Measurements from ENCODE around the gene CCDC138. TPM values are rescaled to one million over a fixed set of nuclear protein-coding genes. Genes with fewer than 3 reads are reported as not detected.

CCDC138 gene
- total RNA-seq, 2 donors from 2014 or later: 2.9 to 8.0 TPM

DNA sequence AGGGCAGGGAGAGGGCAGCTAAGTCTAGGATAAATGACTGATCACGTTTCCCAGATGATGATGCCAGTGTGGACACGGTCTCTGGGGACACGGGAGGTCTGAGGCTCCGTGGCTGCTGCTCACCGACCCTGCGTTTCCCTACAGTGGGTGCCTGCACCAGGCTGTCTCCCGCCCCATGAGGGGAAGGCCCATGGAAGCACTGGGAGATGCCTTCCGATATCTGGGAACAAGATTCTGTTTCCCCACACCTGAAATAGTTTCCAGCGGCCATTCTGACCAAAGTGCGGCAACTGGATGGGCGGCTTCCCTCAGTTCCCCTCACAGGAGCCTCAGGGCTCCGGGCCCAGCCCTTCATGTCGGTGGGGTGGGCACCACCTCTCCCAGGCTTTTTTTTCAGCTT is 119.3 kb downstream of the CCDC138 start:
- Histone ChIP-seq H3K27me3 (no peaks in the 10 kb centered on the region), H3K27ac (no peak overlapping the region), H3K9ac (ENCODE audit: low read depth in 2 of 2, low read length in 2 of 2) (no peak overlapping the region), H3K36me3 (no peaks in the 10 kb centered on the region), H3K4me3 (no peak overlapping the region), H3K9me3 (no peaks in the 10 kb centered on the region), H3K4me1 (no peaks in the 10 kb centered on the region)
- intact Hi-C loops (cut with DNase I): no loop called here
- TF ChIP-seq, protein P1, sequence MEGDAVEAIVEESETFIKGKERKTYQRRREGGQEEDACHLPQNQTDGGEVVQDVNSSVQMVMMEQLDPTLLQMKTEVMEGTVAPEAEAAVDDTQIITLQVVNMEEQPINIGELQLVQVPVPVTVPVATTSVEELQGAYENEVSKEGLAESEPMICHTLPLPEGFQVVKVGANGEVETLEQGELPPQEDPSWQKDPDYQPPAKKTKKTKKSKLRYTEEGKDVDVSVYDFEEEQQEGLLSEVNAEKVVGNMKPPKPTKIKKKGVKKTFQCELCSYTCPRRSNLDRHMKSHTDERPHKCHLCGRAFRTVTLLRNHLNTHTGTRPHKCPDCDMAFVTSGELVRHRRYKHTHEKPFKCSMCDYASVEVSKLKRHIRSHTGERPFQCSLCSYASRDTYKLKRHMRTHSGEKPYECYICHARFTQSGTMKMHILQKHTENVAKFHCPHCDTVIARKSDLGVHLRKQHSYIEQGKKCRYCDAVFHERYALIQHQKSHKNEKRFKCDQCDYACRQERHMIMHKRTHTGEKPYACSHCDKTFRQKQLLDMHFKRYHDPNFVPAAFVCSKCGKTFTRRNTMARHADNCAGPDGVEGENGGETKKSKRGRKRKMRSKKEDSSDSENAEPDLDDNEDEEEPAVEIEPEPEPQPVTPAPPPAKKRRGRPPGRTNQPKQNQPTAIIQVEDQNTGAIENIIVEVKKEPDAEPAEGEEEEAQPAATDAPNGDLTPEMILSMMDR (IDR thresholded peaks at IDR 0.05): no peak
- DNase-seq: peak; percentile 15

DNA sequence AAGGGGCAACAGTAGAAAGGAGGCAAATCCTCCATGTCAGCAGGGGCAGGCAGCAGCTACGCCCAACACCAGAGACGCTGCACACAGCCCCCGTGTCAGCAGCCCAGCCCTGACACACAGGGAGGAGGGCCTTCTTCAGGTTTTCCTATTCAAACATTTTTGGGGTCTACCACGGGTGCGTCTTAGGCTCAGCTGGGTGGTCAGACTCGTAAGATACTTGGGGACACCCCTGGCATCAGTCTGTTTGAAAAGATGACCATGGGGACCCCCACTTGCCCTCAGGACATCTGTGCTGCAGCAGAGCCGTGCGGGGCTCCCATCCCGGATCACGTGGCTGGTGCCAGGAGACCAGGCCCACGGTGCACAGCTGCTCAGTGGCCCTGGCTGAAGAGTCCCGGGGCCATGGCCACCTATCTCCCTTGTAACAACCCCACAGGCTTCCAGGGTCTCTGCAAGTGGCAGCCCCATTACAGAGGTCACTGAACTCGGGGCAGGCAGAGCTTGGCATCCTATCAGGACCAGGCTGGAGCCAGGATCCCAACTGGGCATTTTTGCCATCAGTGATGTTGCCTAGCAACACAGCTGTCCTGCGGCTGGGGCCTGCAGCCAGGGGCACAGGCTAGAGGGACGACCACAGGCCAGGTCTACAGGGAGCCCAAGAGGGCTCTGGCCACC is 120.0 kb downstream of the CCDC138 start:
- Histone ChIP-seq H3K9ac (ENCODE audit: low read depth in 2 of 2, low read length in 2 of 2) (no peak overlapping the region), H3K36me3 (no peaks in the 10 kb centered on the region), H3K27ac (no peak overlapping the region), H3K27me3 (no peaks in the 10 kb centered on the region), H3K4me1 (no peaks in the 10 kb centered on the region), H3K9me3 (no peaks in the 10 kb centered on the region), H3K4me3 (no peak overlapping the region)
- TF ChIP-seq, protein P1 (IDR thresholded peaks at IDR 0.05): no peak
- DNase-seq: peak; percentile 16
- intact Hi-C loops (cut with DNase I): no loop called here

DNA sequence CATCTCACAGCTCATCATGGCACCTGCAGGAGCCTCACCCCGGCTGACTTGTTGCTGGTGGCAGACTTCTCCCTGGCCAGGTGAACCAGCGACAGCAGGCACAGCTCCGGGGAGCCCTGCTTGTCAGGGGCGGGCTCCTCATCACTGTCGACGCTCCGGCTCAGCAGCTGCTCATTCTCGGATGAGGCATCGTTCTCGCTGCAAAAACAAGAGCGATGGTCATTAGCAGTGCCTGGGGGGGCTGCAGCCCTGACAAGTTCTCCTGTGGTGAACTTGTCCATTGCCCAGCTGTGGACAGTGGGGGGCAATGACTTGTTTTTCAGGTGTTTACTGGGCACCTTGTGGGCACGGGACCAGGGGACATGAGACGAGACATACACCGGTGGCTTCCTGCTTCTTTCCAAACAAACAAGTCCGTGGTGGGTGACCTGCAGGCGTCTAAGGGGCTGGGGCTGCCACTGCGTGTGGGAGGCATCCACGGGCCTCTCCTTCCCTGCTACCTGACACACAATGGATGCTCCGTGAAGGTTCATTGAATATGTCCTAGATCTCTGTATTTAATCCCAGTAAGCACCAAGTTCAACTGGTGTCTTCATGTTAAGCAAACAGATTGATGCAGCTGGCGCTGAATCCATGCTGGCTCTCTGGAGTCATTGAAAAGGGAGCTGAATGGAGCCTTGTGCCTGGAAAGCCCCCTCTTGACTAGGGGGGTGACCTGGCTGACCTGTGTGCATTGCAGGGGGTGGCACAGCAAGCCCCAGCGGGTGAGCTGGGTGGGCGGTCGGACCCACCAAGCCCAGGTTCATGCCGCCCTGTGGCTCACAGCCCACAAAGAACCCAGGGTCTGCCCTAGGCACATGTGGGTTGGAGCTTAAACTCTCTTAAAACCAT is 121.5 kb downstream of the CCDC138 start:
- H3K27me3 ChIP-seq: no peaks in the 10 kb centered on the region
- no peak overlapping the region for H3K4me3 ChIP-seq
- DNase-seq: no peak
- H3K4me1 ChIP-seq: no peaks in the 10 kb centered on the region
- intact Hi-C loops (cut with DNase I): no loop called here
- H3K36me3 ChIP-seq: no peaks in the 10 kb centered on the region
- no peak overlapping the region for H3K9ac ChIP-seq (ENCODE audit: low read depth in 2 of 2, low read length in 2 of 2)
- H3K9me3 ChIP-seq: no peaks in the 10 kb centered on the region
- TF ChIP-seq, protein P1 (IDR thresholded peaks at IDR 0.05): no peak
- H3K27ac ChIP-seq: no peak overlapping the region

DNA sequence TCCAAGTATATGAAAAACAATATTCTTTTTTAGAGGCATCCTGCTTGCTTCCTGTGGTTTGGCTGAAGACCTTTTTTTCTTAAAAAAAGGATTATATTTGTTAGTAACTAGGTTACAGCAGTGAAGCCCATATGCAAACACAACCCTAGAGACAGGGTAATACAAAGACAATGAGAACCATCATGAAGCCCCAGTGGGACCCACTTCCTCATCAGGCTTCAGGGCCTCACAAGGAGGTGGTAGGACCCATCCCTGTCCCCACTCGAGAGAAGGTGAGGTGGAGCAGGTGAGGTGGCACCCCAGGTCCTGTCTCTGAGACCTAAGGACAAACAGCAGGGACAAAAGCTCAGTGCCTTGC is 122.1 kb downstream of the CCDC138 start:
- DNase-seq: no peak

DNA sequence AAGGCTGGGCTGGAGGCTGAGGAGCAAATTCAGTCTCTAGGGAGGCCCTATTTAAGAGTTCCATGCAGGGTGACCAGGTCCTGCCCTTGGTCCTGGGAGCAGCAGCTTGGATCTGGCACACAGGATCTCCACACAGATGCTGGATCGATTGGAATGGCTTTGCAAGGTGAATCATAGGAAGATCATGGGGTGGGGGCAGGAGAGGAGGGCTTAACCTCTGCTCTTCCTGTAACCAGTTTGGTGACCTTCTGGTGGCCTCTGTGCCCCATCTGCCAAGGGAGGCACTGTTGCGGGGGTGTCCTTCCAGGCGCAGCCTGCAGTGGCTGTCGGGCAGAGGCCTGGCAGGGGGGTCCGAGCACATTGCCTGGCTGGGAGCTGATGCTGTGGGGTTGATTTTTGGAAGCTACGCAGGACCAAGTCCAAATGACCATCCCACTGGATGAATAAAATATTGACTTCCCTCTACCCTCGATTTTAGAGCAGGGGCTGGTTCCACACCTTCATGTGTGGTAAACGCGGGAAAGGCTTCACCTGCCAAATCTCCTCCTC is 122.8 kb downstream of the CCDC138 start:
- Histone ChIP-seq H3K27me3 (no peaks in the 10 kb centered on the region), H3K27ac (no peak overlapping the region), H3K4me1 (no peaks in the 10 kb centered on the region), H3K9me3 (no peaks in the 10 kb centered on the region), H3K36me3 (no peaks in the 10 kb centered on the region), H3K9ac (ENCODE audit: low read depth in 2 of 2, low read length in 2 of 2) (no peak overlapping the region), H3K4me3 (no peak overlapping the region)
- DNase-seq: no peak
- intact Hi-C loops (cut with DNase I): no loop called here
- TF ChIP-seq, protein P1 (IDR thresholded peaks at IDR 0.05): no peak

More for the DNA sequence above, 122.1 kb downstream of the CCDC138 start:
- H3K27ac ChIP-seq: no peak overlapping the region
- TF ChIP-seq, protein P1 (IDR thresholded peaks at IDR 0.05): no peak
- H3K36me3 ChIP-seq: no peaks in the 10 kb centered on the region
- intact Hi-C loops (cut with DNase I): no loop called here
- H3K9ac ChIP-seq (ENCODE audit: low read depth in 2 of 2, low read length in 2 of 2): no peak overlapping the region
- no peaks in the 10 kb centered on the region for H3K27me3 ChIP-seq
- H3K9me3 ChIP-seq: no peaks in the 10 kb centered on the region
- H3K4me1 ChIP-seq: no peaks in the 10 kb centered on the region
- no peak overlapping the region for H3K4me3 ChIP-seq
